GM18507 (cell line): ENCODE measurements around the gene ROBO4.

Experiments
- DNase-seq: peaks from one replicate; pipeline ENCODE4 v3.0.0; 2011; ENCODE audit warnings: low read depth; ENCODE audit not compliant: insufficient read length; ENCODE audit errors: extremely low spot score
- FAIRE-seq: peaks from 2 replicates; lab custom pipeline; 2011; peaks lifted over from hg19 to GRCh38; lab: Jason Lieb, UNC

Gene ROBO4

DNA sequence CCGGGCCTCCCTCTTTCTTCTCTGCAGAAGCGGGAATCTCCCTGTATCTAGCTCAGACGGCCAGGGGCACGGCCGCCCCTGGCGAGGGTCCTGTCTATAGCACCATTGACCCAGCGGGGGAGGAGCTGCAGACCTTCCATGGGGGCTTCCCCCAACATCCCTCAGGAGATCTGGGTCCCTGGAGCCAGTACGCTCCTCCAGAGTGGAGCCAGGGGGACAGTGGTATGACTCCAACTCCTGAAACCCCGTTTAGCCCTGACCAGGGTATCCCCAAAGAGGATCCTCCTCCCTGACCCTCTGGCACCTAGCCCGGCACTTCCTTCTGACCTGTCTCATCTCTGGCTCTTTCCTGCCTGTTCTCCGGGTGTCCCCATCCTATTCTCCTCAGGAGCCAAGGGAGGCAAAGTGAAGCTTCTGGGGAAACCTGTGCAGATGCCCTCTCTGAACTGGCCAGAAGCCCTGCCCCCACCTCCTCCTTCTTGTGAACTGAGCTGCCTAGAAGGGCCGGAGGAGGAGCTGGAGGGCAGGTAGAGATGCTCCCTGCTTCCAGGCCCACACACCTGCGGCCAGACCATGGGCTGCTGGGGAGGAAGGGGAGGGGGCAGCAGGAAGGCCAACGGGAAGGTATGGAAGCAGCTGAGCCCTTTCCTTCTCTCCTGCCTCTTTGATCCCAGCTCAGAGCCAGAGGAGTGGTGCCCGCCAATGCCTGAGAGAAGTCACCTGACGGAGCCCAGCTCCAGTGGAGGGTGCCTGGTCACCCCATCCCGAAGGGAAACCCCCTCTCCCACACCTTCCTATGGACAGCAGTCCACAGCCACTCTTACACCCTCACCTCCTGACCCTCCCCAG lies 19.5 kb downstream of the ROBO4 start:
- no peak for FAIRE-seq
- DNase-seq = no peak

- no peak for FAIRE-seq
Measured at GRCh38 chr11:124877631-124877909, 20.1 kb downstream of the ROBO4 start.

DNA sequence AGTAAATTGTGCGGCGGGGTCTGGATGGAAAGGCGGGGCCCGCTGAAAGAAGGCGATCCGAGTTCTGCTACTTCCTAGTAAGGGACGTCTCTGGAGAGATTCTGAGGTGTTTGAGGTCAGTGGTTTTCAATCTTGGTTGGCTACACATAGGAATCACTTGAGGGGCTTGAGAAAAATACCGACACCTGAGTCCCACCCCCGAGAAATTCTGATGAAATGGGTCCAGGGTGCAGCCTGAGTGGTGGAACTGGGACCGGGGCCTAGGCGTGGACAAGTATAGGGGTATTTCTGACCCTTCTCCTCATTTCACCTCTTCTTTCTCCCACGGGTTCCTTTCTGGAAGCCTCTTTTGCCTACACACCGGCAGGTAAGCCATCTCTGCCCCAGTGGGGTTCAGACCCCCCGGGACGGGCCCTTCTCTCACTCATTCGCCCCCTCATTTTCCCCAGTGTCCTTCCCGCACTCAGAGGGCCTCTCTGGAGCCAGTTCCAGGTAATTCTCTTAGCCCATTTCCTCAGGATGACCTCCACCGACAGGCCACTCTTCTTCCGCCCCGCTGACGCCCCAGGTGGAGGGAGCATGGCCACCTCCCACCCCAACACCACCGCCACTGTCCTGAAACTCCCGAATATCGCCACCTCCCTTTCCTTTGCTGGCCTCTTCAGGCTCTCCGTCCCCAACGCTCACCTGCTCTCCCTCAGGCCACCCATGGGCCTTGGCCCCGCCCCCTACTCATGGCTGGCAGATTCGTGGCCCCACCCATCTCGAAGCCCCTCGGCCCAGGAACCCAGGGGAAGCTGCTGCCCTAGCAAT lies 20.6 kb downstream of the ROBO4 start:
- FAIRE-seq = no peak

More at GRCh38 chr11:124877631-124877909, 20.1 kb downstream of the ROBO4 start:
- DNase-seq = no peak

GRCh38 chr11:124875943-124876817 lies 21.5 kb downstream of the ROBO4 start:
- DNase-seq = peak; percentile 73
- peak; percentile 66 for FAIRE-seq

More for the DNA sequence above, 20.6 kb downstream of the ROBO4 start:
- no peak for DNase-seq

DNA sequence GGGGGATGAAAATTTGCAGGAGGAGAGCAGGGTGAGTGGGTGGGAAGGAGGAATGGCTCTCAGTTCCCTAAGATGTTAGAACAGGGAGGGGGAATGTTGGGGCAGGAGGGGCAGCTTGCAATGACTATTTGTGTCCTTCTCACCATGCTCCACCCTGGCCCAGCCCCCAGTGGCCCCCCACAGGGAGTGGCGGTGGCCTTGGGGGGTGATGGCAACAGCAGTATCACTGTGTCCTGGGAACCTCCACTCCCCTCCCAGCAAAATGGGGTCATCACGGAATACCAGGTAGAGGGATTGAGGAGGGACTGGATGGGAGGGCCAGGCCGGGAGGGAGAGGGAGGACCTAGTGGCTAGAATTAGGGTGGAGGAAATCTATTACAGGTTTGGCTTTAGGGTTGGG lies 22.3 kb downstream of the ROBO4 start:
- FAIRE-seq (no peak), DNase-seq (no peak)

- DNase-seq (no peak), FAIRE-seq (no peak)
Measured at GRCh38 chr11:124874571-124875255, 23.0 kb downstream of the ROBO4 start.

GRCh38 chr11:124873951-124874350 lies 23.7 kb downstream of the ROBO4 start:
- no peak for DNase-seq
- FAIRE-seq = no peak

DNA sequence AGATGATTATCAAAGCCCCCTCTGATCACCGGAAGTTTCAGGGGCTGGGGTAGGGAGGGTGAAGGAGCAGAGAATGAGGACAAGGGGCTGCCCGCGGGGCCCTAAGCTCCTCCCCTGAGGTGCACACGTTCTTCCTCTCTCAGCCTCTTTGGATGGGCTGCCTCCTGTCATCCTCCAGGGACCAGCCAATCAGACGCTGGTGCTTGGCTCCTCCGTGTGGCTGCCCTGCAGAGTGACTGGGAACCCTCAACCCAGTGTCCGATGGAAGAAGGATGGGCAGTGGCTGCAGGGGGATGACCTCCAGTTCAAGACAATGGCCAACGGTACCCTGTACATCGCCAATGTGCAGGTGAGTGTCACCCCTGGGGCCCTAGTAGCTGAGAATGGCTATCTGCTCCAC lies 24.9 kb downstream of the ROBO4 start:
- no peak for FAIRE-seq
- DNase-seq = no peak

DNA sequence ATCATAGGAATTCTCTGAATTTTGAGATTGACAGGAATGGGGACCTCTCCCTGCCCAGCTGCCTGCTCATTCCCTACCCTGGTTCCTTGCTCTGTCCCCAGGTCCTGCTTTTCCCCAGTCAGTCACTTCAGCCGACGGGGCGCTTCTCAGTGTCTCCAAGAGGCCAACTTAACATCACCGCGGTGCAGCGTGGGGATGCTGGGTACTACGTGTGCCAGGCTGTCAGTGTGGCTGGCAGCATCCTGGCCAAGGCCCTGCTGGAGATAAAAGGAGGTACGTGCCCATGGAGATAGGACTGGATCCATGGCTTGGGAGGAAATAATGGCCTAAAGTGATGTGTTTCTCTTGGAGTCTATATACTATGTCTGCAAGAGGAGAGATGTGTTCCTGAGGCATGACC lies 25.4 kb downstream of the ROBO4 start:
- DNase-seq (no peak), FAIRE-seq (no peak)

DNA sequence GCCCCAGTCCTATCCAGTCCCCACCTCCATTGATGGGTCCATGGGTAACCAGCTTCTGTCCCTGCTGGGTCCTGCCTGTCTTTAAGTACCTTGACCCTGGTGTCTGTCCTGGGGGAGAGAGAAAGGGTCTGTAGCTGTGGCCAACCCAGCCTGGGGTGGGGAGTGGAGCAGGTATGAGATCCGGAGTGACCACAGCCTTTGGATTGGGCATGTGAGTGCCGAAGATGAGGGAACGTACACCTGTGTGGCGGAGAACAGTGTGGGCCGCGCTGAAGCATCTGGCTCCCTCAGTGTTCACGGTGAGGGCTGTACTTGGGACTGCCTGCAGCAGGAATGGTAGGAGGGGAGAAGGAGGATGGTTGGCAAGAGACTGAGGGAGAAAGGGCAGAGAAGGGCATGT lies 27.2 kb downstream of the ROBO4 start:
- DNase-seq = no peak
- no peak for FAIRE-seq

GRCh38 chr11:124869856-124870387 lies 27.7 kb downstream of the ROBO4 start:
- FAIRE-seq = no peak

DNA sequence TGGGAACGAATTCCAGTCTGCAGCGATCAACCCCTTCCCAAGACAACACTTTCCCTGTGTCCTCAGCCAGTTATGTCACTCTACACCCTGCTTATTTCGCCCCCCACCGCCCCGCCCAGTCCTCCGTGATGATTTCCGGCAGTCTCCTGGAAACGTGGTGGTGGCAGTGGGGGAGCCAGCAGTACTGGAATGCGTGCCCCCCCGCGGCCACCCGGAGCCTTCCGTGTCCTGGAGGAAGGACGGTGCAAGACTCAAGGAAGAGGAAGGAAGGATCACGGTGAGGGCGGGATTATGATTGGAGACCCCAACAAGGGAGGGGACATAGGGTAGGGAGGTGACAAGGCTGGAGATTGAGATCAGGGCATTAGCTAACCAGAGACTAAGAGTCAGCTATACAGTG lies 28.3 kb downstream of the ROBO4 start:
- DNase-seq (no peak), FAIRE-seq (no peak)

More at GRCh38 chr11:124869856-124870387, 27.7 kb downstream of the ROBO4 start:
- DNase-seq = no peak

GRCh38 chr11:124868331-124869274 lies 29.1 kb downstream of the ROBO4 start:
- FAIRE-seq = no peak
- DNase-seq = no peak

DNA sequence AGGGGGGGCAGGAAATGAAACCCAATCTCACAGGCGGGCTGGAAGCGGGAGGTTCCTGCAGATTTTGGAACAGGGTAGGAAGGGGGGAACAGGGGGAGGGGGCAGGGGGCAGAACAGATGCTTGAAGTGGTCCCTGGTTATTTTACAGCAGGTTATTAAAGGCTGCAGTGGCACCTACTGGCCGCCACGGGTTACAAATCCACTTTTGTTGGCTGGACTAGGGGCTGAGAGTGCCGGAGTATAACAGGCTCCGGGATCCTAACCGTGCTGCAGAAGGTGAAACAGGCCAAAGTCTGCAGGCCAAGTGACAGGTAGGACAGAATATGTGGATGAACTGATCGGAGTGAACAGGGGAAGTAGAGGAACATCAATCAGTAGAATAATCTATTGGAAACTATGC lies 30.0 kb downstream of the ROBO4 start:
- no peak for FAIRE-seq

GRCh38 chr11:124865902-124866851 lies 31.5 kb downstream of the ROBO4 start:
- FAIRE-seq = no peak

More for the DNA sequence above, 30.0 kb downstream of the ROBO4 start:
- no peak for DNase-seq

GRCh38 chr11:124865181-124865901 lies 32.3 kb downstream of the ROBO4 start, which contains the start of gene ROBO3:
Gene ROBO3, plus strand, starts transcription at chr11:124865432. Its CDS starts 146 bp downstream, at chr11:124865578.
- FAIRE-seq (no peak), DNase-seq (no peak)

More at GRCh38 chr11:124865902-124866851, 31.5 kb downstream of the ROBO4 start:
- DNase-seq = peak; percentile 20
